Measurements from ENCODE around the gene KCNQ4. TPM values are rescaled to one million over a fixed set of nuclear protein-coding genes. Genes with fewer than 3 reads are reported as not detected.

Gene KCNQ4
- total RNA-seq, 3 donors from 2014 or later: 0.32 to 1.3 (median 1.3) TPM

- DNase-seq (ENCODE audit: low spot score in 2 of 2): no peak
- no peaks in the 10 kb centered on the region for H3K36me3 ChIP-seq
- no peaks in the 10 kb centered on the region for H3K27me3 ChIP-seq
- no peak overlapping the region for H3K4me3 ChIP-seq
- intact Hi-C loops (cut with DNase I; ENCODE audit: low total_unique reads): no loop called here
- H3K27ac ChIP-seq: no peak overlapping the region
- H3K4me1 ChIP-seq: no peaks in the 10 kb centered on the region
- H3K9me3 ChIP-seq: no peaks in the 10 kb centered on the region
- TF ChIP-seq POLR2AphosphoS5 (IDR thresholded peaks at IDR 0.05) (no peak), POLR2A (IDR thresholded peaks at IDR 0.05) (no peak), CTCF (IDR thresholded peaks at IDR 0.05) (no peak)
These were observed 47.6 kb downstream of the KCNQ4 start for GRCh38 chr1:40831001-40831732.

- intact Hi-C loops (cut with DNase I; ENCODE audit: low total_unique reads): no loop called here
- no peaks in the 10 kb centered on the region for H3K36me3 ChIP-seq
- no peaks in the 10 kb centered on the region for H3K4me1 ChIP-seq
- TF ChIP-seq CTCF (IDR thresholded peaks at IDR 0.05) (no peak), POLR2A (IDR thresholded peaks at IDR 0.05) (no peak), POLR2AphosphoS5 (IDR thresholded peaks at IDR 0.05) (no peak)
- H3K27ac ChIP-seq: no peak overlapping the region
- no peaks in the 10 kb centered on the region for H3K27me3 ChIP-seq
- no peak overlapping the region for H3K4me3 ChIP-seq
- DNase-seq (ENCODE audit: low spot score in 2 of 2): no peak
- no peaks in the 10 kb centered on the region for H3K9me3 ChIP-seq
These were observed 50.4 kb downstream of the KCNQ4 start for GRCh38 chr1:40833979-40834378.

GRCh38 chr1:40834968-40835545, 51.5 kb downstream of the KCNQ4 start:
- H3K4me3 ChIP-seq: no peak overlapping the region
- intact Hi-C loops (cut with DNase I; ENCODE audit: low total_unique reads): no loop called here
- no peaks in the 10 kb centered on the region for H3K27me3 ChIP-seq
- TF ChIP-seq CTCF (IDR thresholded peaks at IDR 0.05) (no peak), POLR2AphosphoS5 (IDR thresholded peaks at IDR 0.05) (no peak), POLR2A (IDR thresholded peaks at IDR 0.05) (no peak)
- H3K9me3 ChIP-seq: no peaks in the 10 kb centered on the region
- H3K36me3 ChIP-seq: no peaks in the 10 kb centered on the region
- no peaks in the 10 kb centered on the region for H3K4me1 ChIP-seq
- no peak for DNase-seq (ENCODE audit: low spot score in 2 of 2)
- no peak overlapping the region for H3K27ac ChIP-seq

GRCh38 chr1:40836283-40836682, 52.7 kb downstream of the KCNQ4 start:
- Histone ChIP-seq H3K9me3 (no peaks in the 10 kb centered on the region), H3K4me3 (no peak overlapping the region), H3K27ac (no peak overlapping the region), H3K27me3 (no peaks in the 10 kb centered on the region), H3K4me1 (no peaks in the 10 kb centered on the region), H3K36me3 (no peaks in the 10 kb centered on the region)
- TF ChIP-seq POLR2A (IDR thresholded peaks at IDR 0.05): no peak
- no peak for TF ChIP-seq POLR2AphosphoS5 (IDR thresholded peaks at IDR 0.05)
- TF ChIP-seq CTCF (IDR thresholded peaks at IDR 0.05): no peak
- intact Hi-C loops (cut with DNase I; ENCODE audit: low total_unique reads): no loop called here
- no peak for DNase-seq (ENCODE audit: low spot score in 2 of 2)

GRCh38 chr1:40837601-40838000, 54.0 kb downstream of the KCNQ4 start:
- TF ChIP-seq POLR2AphosphoS5 (IDR thresholded peaks at IDR 0.05) (no peak), CTCF (IDR thresholded peaks at IDR 0.05) (no peak), POLR2A (IDR thresholded peaks at IDR 0.05) (no peak)
- no peaks in the 10 kb centered on the region for H3K9me3 ChIP-seq
- H3K27ac ChIP-seq: no peak overlapping the region
- no peaks in the 10 kb centered on the region for H3K36me3 ChIP-seq
- H3K4me3 ChIP-seq: no peak overlapping the region
- H3K4me1 ChIP-seq: no peaks in the 10 kb centered on the region
- DNase-seq (ENCODE audit: low spot score in 2 of 2): no peak
- intact Hi-C loops (cut with DNase I; ENCODE audit: low total_unique reads): no loop called here
- H3K27me3 ChIP-seq: no peaks in the 10 kb centered on the region

Data from breast epithelium (tissue), 4 donors.